GM21619 (cell line): ENCODE results near the gene BAHD1.

ENCODE experiments used
- ATAC-seq: cut with Tn5 transposase; IDR thresholded peaks from one replicate; pipeline ENCODE4 v1.9.1; 2021; ENCODE audit not compliant: unreplicated experiment

The BAHD1 gene

GRCh38 chr15:40489274-40490175, 48.8 kb downstream of the BAHD1 start:
- ATAC-seq: no peak

GRCh38 chr15:40493089-40493840, 52.5 kb downstream of the BAHD1 start:
- ATAC-seq: no peak

- ATAC-seq: no peak
These were observed 54.8 kb downstream of the BAHD1 start for GRCh38 chr15:40495516-40495915.

GRCh38 chr15:40498418-40498817, 57.7 kb downstream of the BAHD1 start:
- no peak for ATAC-seq

- no peak for ATAC-seq
These were observed 58.1 kb downstream of the BAHD1 start for GRCh38 chr15:40498891-40499290.

- ATAC-seq: no peak
These were observed 59.2 kb downstream of the BAHD1 start for GRCh38 chr15:40499931-40500330.

- ATAC-seq: no peak
These were observed 60.0 kb downstream of the BAHD1 start for GRCh38 chr15:40500568-40501330.

GRCh38 chr15:40501487-40501886, 60.7 kb downstream of the BAHD1 start:
- ATAC-seq: no peak

- no peak for ATAC-seq
These were observed 66.3 kb downstream of the BAHD1 start for GRCh38 chr15:40506964-40507571.

GRCh38 chr15:40508216-40508615, 67.5 kb downstream of the BAHD1 start:
- ATAC-seq: no peak

- no peak for ATAC-seq
These were observed 69.4 kb downstream of the BAHD1 start for GRCh38 chr15:40510201-40510600.

- peak; percentile 47 for ATAC-seq
These were observed 70.3 kb downstream of the BAHD1 start for GRCh38 chr15:40511093-40511471.

- ATAC-seq: peak; percentile 35
These were observed 70.8 kb downstream of the BAHD1 start for GRCh38 chr15:40511472-40512133.

- ATAC-seq: no peak
These were observed 71.7 kb downstream of the BAHD1 start for GRCh38 chr15:40512440-40512839.

- ATAC-seq: no peak
These were observed 72.9 kb downstream of the BAHD1 start for GRCh38 chr15:40513609-40514008.

GRCh38 chr15:40516322-40516721, 75.6 kb downstream of the BAHD1 start:
- ATAC-seq: no peak
